GM23338 (cell line): ENCODE data around the gene FOXJ3. TPM values are rescaled to one million over a fixed set of nuclear protein-coding genes. Genes with fewer than 3 reads are reported as not detected.

Experiments used
- ATAC-seq: fragments of 200-7000 bp; cut with Tn5 transposase; 3 replicates; pipeline ENCODE4 v1.9.1; 2020
- DNase-seq: peaks from one replicate; pipeline ENCODE4 v3.0.0-alpha.2; 2015; ENCODE audit warnings: low spot score
- H2AFZ ChIP-seq: fragments of 200-600 bp; sonication (generic); 2 replicates; pipeline ENCODE4 v1.8.0; 2016; ENCODE audit warnings: antibody characterized with exemption, mild to moderate bottlenecking, moderate library complexity
- H3F3A ChIP-seq: fragments of 200-600 bp; sonication (generic); replicated peaks from 2 replicates; pipeline ENCODE4 v1.8.0; 2017; ENCODE audit warnings: antibody characterized with exemption, mixed run types, low read depth
- H3K27ac ChIP-seq: fragments of 200-600 bp; sonication (generic); 2 replicates; pipeline ENCODE4 v1.6.1; 2016; ENCODE audit warnings: low read depth
- H3K27me3 ChIP-seq: fragments of 200-600 bp; sonication (generic); 2 replicates; pipeline ENCODE4 v1.8.0; 2016; ENCODE audit warnings: mild to moderate bottlenecking, mixed run types, moderate library complexity; ENCODE audit not compliant: insufficient read depth
- H3K36me3 ChIP-seq: fragments of 200-600 bp; sonication (generic); 2 replicates; pipeline ENCODE4 v1.8.0; 2016; ENCODE audit warnings: mild to moderate bottlenecking; ENCODE audit not compliant: insufficient read depth
- H3K4me1 ChIP-seq: fragments of 200-600 bp; sonication (generic); 2 replicates; pipeline ENCODE4 v1.8.0; 2016; ENCODE audit warnings: mild to moderate bottlenecking, moderate library complexity; ENCODE audit not compliant: insufficient read depth
- H3K4me2 ChIP-seq: fragments of 200-600 bp; sonication (generic); 2 replicates; pipeline ENCODE4 v1.7.1; 2017; ENCODE audit warnings: mixed run types
- H3K4me3 ChIP-seq: fragments of 200-600 bp; sonication (generic); 2 replicates; pipeline ENCODE4 v1.6.1; 2016; ENCODE audit warnings: mixed run types
- H3K79me2 ChIP-seq: fragments of 200-600 bp; sonication (generic); replicated peaks from 2 replicates; pipeline ENCODE4 v1.8.0; 2017; ENCODE audit warnings: mild to moderate bottlenecking; ENCODE audit not compliant: insufficient read depth
- H3K9me2 ChIP-seq: fragments of 200-600 bp; sonication (generic); 2 replicates; pipeline ENCODE4 v1.8.0; 2017; ENCODE audit not compliant: insufficient read depth
- H4K20me1 ChIP-seq: fragments of 200-600 bp; sonication (generic); replicated peaks from 2 replicates; pipeline ENCODE4 v1.8.0; 2017; ENCODE audit warnings: mild to moderate bottlenecking; ENCODE audit not compliant: insufficient read depth
- H3K27ac Mint-ChIP-seq: 2 replicates; pipeline ENCODE4 v1.8.0; 2020; ENCODE audit warnings: inconsistent platforms, mild to moderate bottlenecking, moderate library complexity, mixed read lengths
- H3K27me3 Mint-ChIP-seq: 3 replicates; pipeline ENCODE4 v1.8.0; 2022; ENCODE audit warnings: low read depth, mild to moderate bottlenecking, moderate library complexity, mixed read lengths, inconsistent platforms; ENCODE audit not compliant: insufficient read depth, poor library complexity
- H3K36me3 Mint-ChIP-seq: 3 replicates; pipeline ENCODE4 v1.8.0; 2021; ENCODE audit warnings: low read depth, mild to moderate bottlenecking, inconsistent platforms, moderate library complexity, mixed read lengths
- H3K4me1 Mint-ChIP-seq: 3 replicates; pipeline ENCODE4 v1.8.0; 2020; ENCODE audit warnings: mild to moderate bottlenecking, inconsistent platforms, mixed read lengths
- H3K4me3 Mint-ChIP-seq: 3 replicates; pipeline ENCODE4 v1.8.0; 2021; ENCODE audit warnings: moderate library complexity, mild to moderate bottlenecking, inconsistent platforms, mixed read lengths
- H3K9me3 Mint-ChIP-seq: 3 replicates; pipeline ENCODE4 v1.8.0; 2020; ENCODE audit warnings: moderate library complexity, mild to moderate bottlenecking, inconsistent platforms, mixed read lengths
- CTCF ChIP-seq, 2 experiments: fragments of 200-600 bp in 1 of 2; sonication (generic) in 1 of 2; conservative IDR thresholded peaks; 2 replicates each; pipeline versions ENCODE4 v1.5.1 to v1.6.1; 2016 to 2017; ENCODE audit warnings: antibody characterized with exemption in 2 of 2, low read depth in 2 of 2, mild to moderate bottlenecking in 2 of 2, moderate library complexity in 1 of 2
- ETS1 ChIP-seq: IDR thresholded peaks from 2 replicates; pipeline ENCODE4 v1.6.1; 2016; ENCODE audit warnings: antibody characterized with exemption
- EZH2 ChIP-seq: fragments of 200-600 bp; sonication (generic); IDR thresholded peaks from one replicate; pipeline ENCODE4 v1.8.0; 2017; ENCODE audit warnings: antibody characterized with exemption, mild to moderate bottlenecking, low read depth; ENCODE audit not compliant: unreplicated experiment
- JUNB ChIP-seq: IDR thresholded peaks from one replicate; pipeline ENCODE4 v1.6.1; 2016; ENCODE audit warnings: antibody characterized with exemption; ENCODE audit not compliant: unreplicated experiment
- NANOG ChIP-seq: IDR thresholded peaks from 2 replicates; pipeline ENCODE4 v1.6.1; 2016; ENCODE audit warnings: antibody characterized with exemption, borderline replicate concordance
- POLR2AphosphoS5 ChIP-seq: IDR thresholded peaks from 2 replicates; pipeline ENCODE4 v1.6.1; 2016; ENCODE audit warnings: antibody characterized with exemption, low read depth
- REST ChIP-seq: IDR thresholded peaks from one replicate; pipeline ENCODE4 v1.6.1; 2018; ENCODE audit warnings: antibody characterized with exemption; ENCODE audit not compliant: unreplicated experiment
- STAT1 ChIP-seq: IDR thresholded peaks from one replicate; pipeline ENCODE4 v1.6.1; 2016; ENCODE audit warnings: antibody characterized with exemption; ENCODE audit not compliant: unreplicated experiment
- ZNF114 ChIP-seq: fragments of 250-450 bp; sonication (Bioruptor Pico); IDR thresholded peaks from 2 replicates; pipeline ENCODE4 v1.5.0; 2020; ENCODE audit warnings: mild to moderate bottlenecking, moderate library complexity
- ZNF331 ChIP-seq: fragments of 250-450 bp; sonication (Bioruptor Pico); IDR thresholded peaks from 2 replicates; pipeline ENCODE4 v1.5.0; 2020; ENCODE audit warnings: low read depth, mild to moderate bottlenecking, moderate library complexity
- polyA plus RNA-seq: library from polyadenylated mRNA; unstranded; fragments of >200 nt; fragmentation: Nextera tagmentation; extraction: Ambion mirVana; gene quantifications from 2 replicates; pipeline ENCODE4 v1.2.1, GENCODE V29; 2016
- total RNA-seq: library from RNA; depleted of rRNA; stranded (reverse); fragments of >200 nt; shearing (Covaris generic); gene quantifications from 2 replicates; pipeline ENCODE4 v1.2.3, GENCODE V29; 2014

Gene FOXJ3
- total and polyA plus RNA-seq, 2 experiments from 2014 or later: 36.6 to 53.3 TPM

GRCh38 chr1:42140191-42140590 lies 194.8 kb downstream of the FOXJ3 start:
- Histone ChIP-seq H3K4me3 (no peak overlapping the region), H3K36me3 (no peaks in the 10 kb centered on the region), H3K9me2 (0 out of 2 replicates have a peak, but pooled peaks cover 3% of the 10 kb centered on the region), H3K27me3 (no peaks in the 10 kb centered on the region), H3K4me1 (no peaks in the 10 kb centered on the region; the same call in 1 of the 2 replicates), H3K4me2 (no peak overlapping the region), H4K20me1 (no peaks in the 10 kb centered on the region), H2AFZ (no peak overlapping the region), H3F3A (no peaks in the 10 kb centered on the region), H3K27ac (no peak overlapping the region), H3K79me2 (no peaks in the 10 kb centered on the region)
- Mint-ChIP-seq H3K36me3 (no peaks in the 10 kb centered on the region), H3K27ac (no peak overlapping the region), H3K27me3 (no peaks in the 10 kb centered on the region), H3K4me3 (no peak overlapping the region), H3K9me3 (no peaks in the 10 kb centered on the region; the same call in 2 of the 3 replicates), H3K4me1 (no peaks in the 10 kb centered on the region)
- no peak for TF ChIP-seq ETS1
- TF ChIP-seq NANOG: no peak
- TF ChIP-seq STAT1: no peak
- TF ChIP-seq JUNB: no peak
- TF ChIP-seq ZNF114 (CRISPR knock-in tag): no peak
- TF ChIP-seq REST: no peak
- no peak for TF ChIP-seq CTCF (conservative IDR thresholded peaks at IDR 0.05; ENCODE audit: low read depth in 2 of 2)
- TF ChIP-seq EZH2: no peak
- ATAC-seq (no peak), DNase-seq (no peak)

GRCh38 chr1:42139444-42139843 lies 195.6 kb downstream of the FOXJ3 start:
- no peak for DNase-seq
- Histone ChIP-seq H2AFZ (no peak overlapping the region), H3K36me3 (no peaks in the 10 kb centered on the region), H3K9me2 (0 out of 2 replicates have a peak, but pooled peaks cover 3% of the 10 kb centered on the region), H3K79me2 (no peaks in the 10 kb centered on the region), H3K4me2 (no peak overlapping the region), H4K20me1 (no peaks in the 10 kb centered on the region), H3K27me3 (no peaks in the 10 kb centered on the region), H3K4me1 (no peaks in the 10 kb centered on the region; the same call in 1 of the 2 replicates), H3F3A (no peaks in the 10 kb centered on the region), H3K4me3 (no peak overlapping the region), H3K27ac (no peak overlapping the region)
- no peak for TF ChIP-seq REST
- TF ChIP-seq EZH2: no peak
- TF ChIP-seq POLR2AphosphoS5: no peak
- TF ChIP-seq NANOG: no peak
- TF ChIP-seq CTCF (conservative IDR thresholded peaks at IDR 0.05; ENCODE audit: low read depth in 2 of 2): no peak
- TF ChIP-seq ETS1: no peak
- TF ChIP-seq ZNF331 (CRISPR knock-in tag): no peak
- Mint-ChIP-seq H3K27ac (no peak overlapping the region), H3K4me3 (no peak overlapping the region), H3K9me3 (no peaks in the 10 kb centered on the region; the same call in 2 of the 3 replicates), H3K36me3 (no peaks in the 10 kb centered on the region), H3K4me1 (no peaks in the 10 kb centered on the region), H3K27me3 (no peaks in the 10 kb centered on the region)
- no peak for ATAC-seq
